ENCODE results near the gene CXCR5. TPM values are rescaled to one million over a fixed set of nuclear protein-coding genes. Genes with fewer than 3 reads are reported as not detected.

The CXCR5 gene
- total and polyA plus RNA-seq, 2 of the 4 experiments (the other 2 are of a cell fraction), result not detected

DNA sequence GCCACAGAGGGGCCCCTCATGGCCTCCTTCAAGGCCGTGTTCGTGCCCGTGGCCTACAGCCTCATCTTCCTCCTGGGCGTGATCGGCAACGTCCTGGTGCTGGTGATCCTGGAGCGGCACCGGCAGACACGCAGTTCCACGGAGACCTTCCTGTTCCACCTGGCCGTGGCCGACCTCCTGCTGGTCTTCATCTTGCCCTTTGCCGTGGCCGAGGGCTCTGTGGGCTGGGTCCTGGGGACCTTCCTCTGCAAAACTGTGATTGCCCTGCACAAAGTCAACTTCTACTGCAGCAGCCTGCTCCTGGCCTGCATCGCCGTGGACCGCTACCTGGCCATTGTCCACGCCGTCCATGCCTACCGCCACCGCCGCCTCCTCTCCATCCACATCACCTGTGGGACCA is 10.0 kb downstream of the CXCR5 start:
- Histone ChIP-seq H3K9ac (ENCODE audit: low read depth, low read length) (no peak overlapping the region), H3K79me1 (ENCODE audit: low read depth in 1 of 2, low read length in 2 of 2) (peaks cover 9 to 14% of the 10 kb centered on the region in 2 experiments; a peak in 2 of 4 replicates), H3K23ac (ENCODE audit: low read depth, low read length) (no peak overlapping the region), H3K4me1 (ENCODE audit: control insufficient read depth, insufficient read depth, low read length) (peaks cover 3% of the 10 kb centered on the region), H3K9me1 (ENCODE audit: insufficient read depth, low read length) (peaks cover 10% of the 10 kb centered on the region), H3K18ac (ENCODE audit: low read depth, low read length) (no peak overlapping the region), H2AK5ac (ENCODE audit: low read depth, low read length) (no peak overlapping the region), H2BK20ac (ENCODE audit: low read depth, low read length) (no peak overlapping the region), H4K8ac (ENCODE audit: low read depth in 2 of 2, low read length in 2 of 2) (no peak overlapping the region), H2BK120ac (ENCODE audit: low read depth, low read length) (no peak overlapping the region), H3K4me3 (ENCODE audit: insufficient read depth, low read depth, low read length) (no peak overlapping the region), H3K4ac (ENCODE audit: low read depth, low read length) (no peak overlapping the region), H3K4me2 (ENCODE audit: low read depth, low read length) (no peak overlapping the region), H2BK5ac (ENCODE audit: low read depth, low read length, poor library complexity, severe bottlenecking) (no peak overlapping the region), H3K56ac (ENCODE audit: extremely low read depth, insufficient read depth, low read length) (no peak overlapping the region), H3K14ac (replicated peaks; ENCODE audit: low read depth, low read length) (no peak overlapping the region), H4K20me1 (ENCODE audit: insufficient read depth, low read length) (peaks cover 24% of the 10 kb centered on the region), H2AFZ (replicated peaks; ENCODE audit: low read length, poor library complexity) (peak overlapping the region; percentile 50), H3K27ac (ENCODE audit: insufficient read depth, low read length) (no peak overlapping the region), H2AK9ac (replicated peaks; ENCODE audit: low read depth, low read length, poor library complexity) (peak overlapping the region; percentile 30), H3K36me3 (ENCODE audit: control insufficient read depth, insufficient read depth, low read length) (peaks cover 21% of the 10 kb centered on the region), H2BK15ac (ENCODE audit: low read depth, low read length) (no peak overlapping the region), H4K5ac (ENCODE audit: low read depth, low read length) (no peak overlapping the region), H3K27me3 (ENCODE audit: control insufficient read depth, insufficient read depth, low read length) (no peaks in the 10 kb centered on the region), H4K91ac (ENCODE audit: insufficient read depth, low read depth, low read length) (no peak overlapping the region), H3K9me3 (ENCODE audit: control insufficient read depth, insufficient read depth, low read length) (no peaks in the 10 kb centered on the region)
- dilution Hi-C loops (cut with HindIII; ENCODE audit: low sequenced_read_pairs, unreplicated experiment) (no loop called here), intact Hi-C loops (cut with micrococcal nuclease) (no loop called here), in situ Hi-C loops (cut with MboI; ENCODE audit: low sequenced_read_pairs) (no loop called here)
- no peak for ATAC-seq (ENCODE audit: low read depth)
- ChIA-PET CTCF (no interaction called here), POLR2A (ENCODE audit: unreplicated experiment) (no interaction called here)
- TF ChIP-seq FOS (IDR thresholded peaks at IDR 0.05; ENCODE audit: low read depth, low read length), result no peak
- TF ChIP-seq CEBPB (IDR thresholded peaks at IDR 0.05; ENCODE audit: low read depth, low read length), result no peak
- no peak for TF ChIP-seq SMC3 (IDR thresholded peaks at IDR 0.05; ENCODE audit: low read depth, low read length)
- no peak for TF ChIP-seq MAFK (IDR thresholded peaks at IDR 0.05; ENCODE audit: low read depth, low read length)
- TF ChIP-seq RCOR1 (IDR thresholded peaks at IDR 0.05; ENCODE audit: insufficient replicate concordance, low read length), result no peak
- no peak for TF ChIP-seq RFX5 (IDR thresholded peaks at IDR 0.05; ENCODE audit: low read depth, low read length)
- no peak for TF ChIP-seq BHLHE40 (IDR thresholded peaks at IDR 0.05; ENCODE audit: low read depth, low read length)
- TF ChIP-seq NFE2L2 (IDR thresholded peaks at IDR 0.05; ENCODE audit: low read depth, low read length), result no peak
- TF ChIP-seq, protein P1, sequence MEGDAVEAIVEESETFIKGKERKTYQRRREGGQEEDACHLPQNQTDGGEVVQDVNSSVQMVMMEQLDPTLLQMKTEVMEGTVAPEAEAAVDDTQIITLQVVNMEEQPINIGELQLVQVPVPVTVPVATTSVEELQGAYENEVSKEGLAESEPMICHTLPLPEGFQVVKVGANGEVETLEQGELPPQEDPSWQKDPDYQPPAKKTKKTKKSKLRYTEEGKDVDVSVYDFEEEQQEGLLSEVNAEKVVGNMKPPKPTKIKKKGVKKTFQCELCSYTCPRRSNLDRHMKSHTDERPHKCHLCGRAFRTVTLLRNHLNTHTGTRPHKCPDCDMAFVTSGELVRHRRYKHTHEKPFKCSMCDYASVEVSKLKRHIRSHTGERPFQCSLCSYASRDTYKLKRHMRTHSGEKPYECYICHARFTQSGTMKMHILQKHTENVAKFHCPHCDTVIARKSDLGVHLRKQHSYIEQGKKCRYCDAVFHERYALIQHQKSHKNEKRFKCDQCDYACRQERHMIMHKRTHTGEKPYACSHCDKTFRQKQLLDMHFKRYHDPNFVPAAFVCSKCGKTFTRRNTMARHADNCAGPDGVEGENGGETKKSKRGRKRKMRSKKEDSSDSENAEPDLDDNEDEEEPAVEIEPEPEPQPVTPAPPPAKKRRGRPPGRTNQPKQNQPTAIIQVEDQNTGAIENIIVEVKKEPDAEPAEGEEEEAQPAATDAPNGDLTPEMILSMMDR (conservative IDR thresholded peaks at IDR 0.05; ENCODE audit: low read depth, low read length), result no peak
- no peak for TF ChIP-seq POLR2A (IDR thresholded peaks at IDR 0.05; ENCODE audit: low read depth, low read length)
- no peak for TF ChIP-seq MXI1 (IDR thresholded peaks at IDR 0.05; ENCODE audit: borderline replicate concordance, low read depth, low read length)
- TF ChIP-seq RAD21 (IDR thresholded peaks at IDR 0.05; ENCODE audit: low read length), result no peak
- TF ChIP-seq, protein P2, sequence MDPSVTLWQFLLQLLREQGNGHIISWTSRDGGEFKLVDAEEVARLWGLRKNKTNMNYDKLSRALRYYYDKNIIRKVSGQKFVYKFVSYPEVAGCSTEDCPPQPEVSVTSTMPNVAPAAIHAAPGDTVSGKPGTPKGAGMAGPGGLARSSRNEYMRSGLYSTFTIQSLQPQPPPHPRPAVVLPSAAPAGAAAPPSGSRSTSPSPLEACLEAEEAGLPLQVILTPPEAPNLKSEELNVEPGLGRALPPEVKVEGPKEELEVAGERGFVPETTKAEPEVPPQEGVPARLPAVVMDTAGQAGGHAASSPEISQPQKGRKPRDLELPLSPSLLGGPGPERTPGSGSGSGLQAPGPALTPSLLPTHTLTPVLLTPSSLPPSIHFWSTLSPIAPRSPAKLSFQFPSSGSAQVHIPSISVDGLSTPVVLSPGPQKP (IDR thresholded peaks at IDR 0.05; ENCODE audit: borderline replicate concordance, low read depth, low read length), result no peak
- TF ChIP-seq MAZ (IDR thresholded peaks at IDR 0.05; ENCODE audit: borderline replicate concordance, low read depth, low read length), result no peak
- WGBS, 2 experiments (ENCODE audit: extremely low coverage in 2 of 2, insufficient read length in 1 of 2), result 97% methylated on average over 17 of the region's 22 CpGs; no CpG with 5 or more reads in 1 of the 2 experiments
- DNase-seq, result no peak
- BruUV-seq (replicated peaks), result no TSS peak
